HL-60/S4 (cell line): Measurements from ENCODE around the gene PDE8B.

Experiments
- in situ Hi-C: fragments of 300-500 bp; cut with MboI; formaldehyde crosslinking; loops from 2 replicates; pipeline ENCODE4 v1.14.3; 2022; ENCODE audit warnings: low sequenced_read_pairs

The PDE8B gene

DNA sequence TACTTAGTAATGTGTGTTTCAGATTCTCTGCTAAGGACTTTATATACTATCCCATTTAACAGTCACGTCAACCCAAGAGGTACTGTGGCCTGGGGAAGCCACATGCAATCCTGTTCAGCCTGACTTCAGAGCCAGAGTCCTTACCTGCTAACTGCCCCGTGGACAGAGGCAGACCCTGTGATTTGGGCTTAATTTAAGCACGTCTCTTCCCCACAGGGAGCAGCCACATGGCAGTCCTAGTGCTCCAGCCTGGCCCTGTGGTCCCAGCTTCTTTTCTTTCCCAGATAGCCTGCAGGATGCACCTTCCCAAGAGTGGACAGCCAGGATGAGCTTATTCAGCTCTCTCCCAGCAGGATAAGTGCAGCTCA lies 71.5 kb downstream of the PDE8B start:
- in situ Hi-C loops: no loop called here

- in situ Hi-C loops: no loop called here
Measured at GRCh38 chr5:77282337-77283027, 72.0 kb downstream of the PDE8B start.

DNA sequence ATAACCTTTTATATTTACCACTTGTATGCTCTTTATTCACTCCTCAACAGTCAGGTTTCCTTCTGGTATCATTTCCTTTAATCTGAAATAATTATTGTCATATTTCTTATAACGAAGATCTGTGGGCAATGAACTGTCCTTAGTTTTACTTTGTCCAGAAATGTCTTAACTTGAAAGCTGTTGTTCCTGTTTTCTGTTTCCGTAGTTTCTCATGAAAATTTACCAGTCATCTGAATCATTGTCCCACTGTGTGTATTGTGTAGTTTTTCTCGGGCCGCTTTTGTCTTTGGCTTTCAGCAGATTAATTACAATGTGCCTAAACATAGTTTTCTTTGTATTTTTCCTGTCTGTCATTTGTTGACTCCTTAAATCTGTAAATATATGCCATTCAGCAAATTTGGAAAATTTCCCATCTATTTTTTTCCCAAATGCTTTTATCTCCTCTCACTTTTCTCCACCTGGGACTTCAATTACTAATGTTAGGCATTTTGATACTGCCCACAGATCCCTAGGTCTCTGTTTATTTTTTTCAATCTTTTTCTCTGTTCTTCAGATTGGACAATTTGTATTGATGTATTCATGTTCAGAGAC lies 74.9 kb downstream of the PDE8B start:
- in situ Hi-C loops: no loop called here

GRCh38 chr5:77292026-77292757 lies 81.7 kb downstream of the PDE8B start:
- in situ Hi-C loops: no loop called here

DNA sequence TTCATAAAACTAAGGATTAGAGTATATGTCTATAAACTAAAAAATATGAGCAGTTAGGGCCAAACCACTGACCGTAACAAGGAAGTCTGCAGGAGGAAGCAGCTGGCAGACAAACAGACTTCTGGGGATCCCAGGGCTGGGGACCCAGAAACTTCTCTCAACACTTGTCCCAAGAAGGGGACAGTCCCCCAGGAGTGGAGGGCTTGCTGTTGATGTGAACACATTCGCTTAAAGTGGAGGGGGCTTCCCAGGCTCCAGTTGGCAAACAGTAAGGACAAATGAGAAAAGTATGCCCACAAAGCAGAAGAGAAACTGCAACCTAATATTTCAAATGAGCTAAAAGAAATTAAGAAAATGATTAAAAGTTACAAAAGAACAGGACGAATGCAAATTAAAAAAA lies 83.7 kb downstream of the PDE8B start:
- in situ Hi-C loops: no loop called here

- in situ Hi-C loops: no loop called here
Measured at GRCh38 chr5:77295863-77296378, 85.4 kb downstream of the PDE8B start.

- in situ Hi-C loops: no loop called here
Measured at GRCh38 chr5:77298146-77298545, 87.7 kb downstream of the PDE8B start.

DNA sequence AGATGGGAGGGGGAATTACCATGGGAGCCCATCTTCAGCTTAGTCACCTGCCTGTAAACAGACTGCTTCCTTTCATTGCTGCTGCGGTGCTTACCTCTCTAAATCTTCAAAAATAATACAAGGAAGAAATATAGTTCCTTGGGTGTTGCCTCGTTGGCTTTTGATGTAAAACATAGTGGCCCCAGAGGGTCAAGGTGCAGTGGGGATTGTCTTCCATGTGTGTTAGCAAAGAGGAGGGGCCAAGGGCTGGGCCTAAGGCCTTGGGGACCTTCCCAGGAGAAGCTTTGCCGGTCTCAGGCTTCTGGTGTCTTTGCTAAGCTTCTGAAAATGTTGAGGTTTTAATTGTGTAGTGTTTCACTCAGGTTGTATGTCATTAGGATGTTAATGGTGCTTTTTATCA lies 90.0 kb downstream of the PDE8B start:
- in situ Hi-C loops: no loop called here

- in situ Hi-C loops: no loop called here
Measured at GRCh38 chr5:77301447-77301883, 91.0 kb downstream of the PDE8B start.

DNA sequence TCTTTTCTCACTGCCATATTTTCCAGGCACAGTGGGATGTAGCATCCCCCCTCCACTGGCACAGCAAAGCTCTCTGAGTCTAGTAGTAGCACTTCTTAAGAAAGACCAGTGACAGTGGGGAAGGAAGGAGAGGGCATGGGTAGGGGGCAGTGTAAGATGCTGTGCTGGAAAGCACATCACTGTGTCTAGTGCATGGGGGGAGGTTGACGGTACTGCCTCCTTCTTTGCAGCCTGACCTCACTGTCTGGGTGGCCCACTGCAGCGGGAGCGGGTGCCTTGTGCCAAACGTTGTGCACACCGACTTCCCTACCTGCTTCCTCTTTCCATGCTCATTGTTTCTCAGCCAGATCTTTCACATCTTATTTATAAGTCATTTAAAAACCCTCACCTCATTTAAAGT lies 91.8 kb downstream of the PDE8B start:
- in situ Hi-C loops: no loop called here

DNA sequence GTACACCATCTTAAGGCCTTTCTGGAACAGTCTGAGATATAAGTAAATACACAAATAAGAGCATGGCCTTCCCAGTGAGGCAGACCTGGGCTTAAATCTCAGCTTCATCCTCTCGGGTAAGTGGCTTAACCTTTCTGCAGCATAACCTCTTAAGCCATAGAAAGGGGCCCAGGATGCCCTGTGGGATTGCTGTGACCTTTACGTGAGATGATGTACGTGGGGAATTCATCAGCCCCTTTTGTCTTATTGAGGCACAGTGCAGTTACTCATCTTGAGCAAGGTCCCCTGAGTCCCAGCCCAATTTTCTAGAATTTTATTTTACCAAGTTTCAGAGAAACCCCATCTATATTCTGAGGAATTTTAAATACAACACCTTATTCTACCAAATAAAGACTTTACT lies 92.2 kb downstream of the PDE8B start:
- in situ Hi-C loops: no loop called here

GRCh38 chr5:77304388-77304787 lies 93.9 kb downstream of the PDE8B start:
- in situ Hi-C loops: no loop called here

DNA sequence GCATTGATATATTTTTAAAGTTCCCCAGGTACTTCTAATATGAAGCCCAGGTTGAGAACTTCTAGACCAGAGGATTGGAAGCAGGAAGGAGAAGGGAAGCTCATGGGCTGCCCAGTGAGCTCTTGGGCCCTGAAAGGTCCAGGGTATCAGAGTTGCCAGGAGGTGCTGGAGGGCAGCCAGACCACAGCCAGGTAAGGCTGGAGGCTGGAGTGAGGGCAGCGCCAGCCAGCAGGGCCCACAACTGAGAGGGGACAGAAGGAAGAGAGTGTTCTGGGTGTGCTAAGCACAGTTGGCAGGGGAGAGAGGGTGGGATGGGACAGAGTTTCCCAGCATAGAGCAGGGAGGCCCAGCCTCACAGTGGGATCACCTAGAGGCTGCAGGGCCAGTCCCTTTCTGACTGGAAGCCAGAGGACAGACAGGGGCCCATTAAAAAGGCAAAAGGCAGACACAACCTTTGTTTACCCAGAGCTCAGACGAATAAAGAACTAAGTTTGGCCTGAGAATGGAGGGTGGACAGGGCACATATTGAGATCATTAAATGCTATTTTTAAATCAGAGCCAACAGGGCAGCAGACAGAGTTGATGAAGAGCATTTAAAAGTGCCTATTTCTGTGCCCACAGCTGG lies 94.9 kb downstream of the PDE8B start:
- in situ Hi-C loops: no loop called here

- in situ Hi-C loops: no loop called here
Measured at GRCh38 chr5:77305956-77306355, 95.5 kb downstream of the PDE8B start.

- in situ Hi-C loops: no loop called here
Measured at GRCh38 chr5:77306531-77306930, 96.1 kb downstream of the PDE8B start.

DNA sequence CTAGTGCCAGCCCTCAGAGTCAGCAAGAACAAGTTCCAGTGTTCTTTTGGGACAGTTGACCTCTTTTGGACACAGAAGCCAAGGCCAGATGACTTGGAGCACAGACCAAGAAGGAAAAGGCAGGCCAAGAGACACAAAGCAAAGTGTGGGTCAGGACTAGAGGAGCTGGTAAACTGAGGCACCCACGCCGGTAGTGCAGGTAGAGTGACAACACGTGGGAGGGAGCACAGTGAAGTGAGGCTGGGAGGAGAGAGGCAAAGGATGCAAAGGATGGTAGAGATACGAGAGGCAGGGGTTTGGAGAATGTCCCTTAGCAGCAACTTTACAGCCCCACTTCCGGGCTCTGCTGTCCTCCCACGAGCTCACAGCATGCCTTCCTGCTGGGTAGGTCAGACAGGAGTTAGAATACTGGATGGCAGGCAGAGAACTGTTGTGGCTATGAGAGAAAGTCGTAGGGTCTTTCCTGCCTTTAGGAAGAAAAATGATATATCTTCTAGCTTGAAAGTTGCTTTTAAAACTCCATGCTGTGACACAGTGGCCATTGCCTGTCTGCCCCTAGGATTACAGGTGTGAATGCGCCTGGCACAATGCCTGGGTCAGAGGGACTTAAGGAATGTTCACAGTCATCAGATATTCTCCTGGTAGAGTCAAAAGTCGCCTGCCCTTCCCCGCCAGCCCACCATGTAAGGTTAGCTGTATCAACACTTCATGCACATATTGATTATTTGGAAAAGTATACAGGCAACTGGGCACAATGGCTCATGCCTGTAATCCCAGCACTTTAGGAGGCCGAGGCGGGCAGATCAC lies 97.9 kb downstream of the PDE8B start:
- in situ Hi-C loops: no loop called here

GRCh38 chr5:77309140-77309539 lies 98.7 kb downstream of the PDE8B start:
- in situ Hi-C loops: no loop called here

GRCh38 chr5:77310494-77311213 lies 100.2 kb downstream of the PDE8B start:
- in situ Hi-C loops: no loop called here

DNA sequence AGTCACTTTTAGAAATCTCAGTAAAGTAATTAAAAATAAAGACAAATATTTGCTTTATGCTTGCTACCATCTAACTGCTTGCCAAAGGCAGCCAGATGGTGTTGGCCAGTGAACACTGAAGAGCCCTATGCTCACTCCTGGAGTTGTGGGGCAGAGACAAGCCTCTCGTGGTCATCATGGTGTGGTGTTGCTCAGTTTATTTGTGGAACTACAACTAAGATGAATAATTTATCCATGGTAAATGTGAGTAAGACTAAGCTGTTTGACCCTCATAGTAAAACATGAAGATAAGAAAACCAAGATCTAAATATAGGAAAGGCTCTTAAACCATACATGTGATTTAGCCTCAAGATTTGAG lies 100.7 kb downstream of the PDE8B start:
- in situ Hi-C loops: no loop called here

DNA sequence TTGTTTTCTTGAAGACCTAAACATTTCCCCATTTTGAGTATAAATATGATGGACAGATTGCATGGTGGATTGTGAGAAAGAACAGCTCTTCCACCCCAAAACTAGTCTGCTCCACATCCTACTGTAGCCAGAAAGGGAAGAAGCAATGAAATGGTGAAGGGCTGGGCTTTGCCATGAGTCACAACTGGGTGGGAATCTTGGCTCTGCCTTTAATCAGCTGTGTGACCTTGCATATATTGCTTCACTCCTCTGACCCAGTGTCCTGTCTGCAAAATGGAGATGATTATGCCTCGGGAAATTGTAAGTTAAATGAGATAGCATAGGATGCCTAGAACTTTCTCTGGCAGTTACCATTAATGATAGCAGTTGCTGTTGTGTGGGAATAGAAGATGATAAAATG lies 101.9 kb downstream of the PDE8B start:
- in situ Hi-C loops: no loop called here
